OCI-LY3 (cell line): Measurements from ENCODE around the gene KLHL2.

Source experiments
- EZH2phosphoT487 ChIP-seq: fragments of 200-600 bp; shearing (Covaris generic); IDR thresholded peaks from 2 replicates; pipeline ENCODE4 v1.6.1; 2018; ENCODE audit warnings: antibody characterized with exemption, mixed run types, low read depth
- TF ChIP-seq, protein P1 (sequence below): fragments of 200-600, 300-600 bp; sonication (generic); IDR thresholded peaks from 2 replicates; pipeline ENCODE4 v1.5.1; 2014; ENCODE audit warnings: antibody characterized with exemption, low read length, low read depth

DNA sequence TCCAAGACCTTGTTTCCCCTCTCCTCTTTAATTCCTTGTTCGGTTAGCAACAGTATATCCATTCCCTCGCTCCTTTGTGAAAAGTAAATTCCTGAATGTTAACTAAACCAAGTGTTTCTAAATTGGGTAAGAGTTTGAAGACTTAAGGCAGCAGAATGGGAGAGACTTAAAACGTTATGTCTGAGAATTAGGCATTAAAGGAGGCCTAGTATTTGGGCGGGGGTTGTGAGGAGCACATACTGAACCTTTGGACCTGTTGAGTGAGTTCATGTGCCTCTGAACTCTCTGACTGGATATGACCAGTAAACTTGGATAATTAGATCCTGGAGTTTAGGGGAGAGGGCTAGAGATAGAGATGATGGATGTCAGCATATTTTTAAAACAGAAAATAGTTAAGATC lies 121.3 kb downstream of the KLHL2 start:
- TF ChIP-seq, protein P1, sequence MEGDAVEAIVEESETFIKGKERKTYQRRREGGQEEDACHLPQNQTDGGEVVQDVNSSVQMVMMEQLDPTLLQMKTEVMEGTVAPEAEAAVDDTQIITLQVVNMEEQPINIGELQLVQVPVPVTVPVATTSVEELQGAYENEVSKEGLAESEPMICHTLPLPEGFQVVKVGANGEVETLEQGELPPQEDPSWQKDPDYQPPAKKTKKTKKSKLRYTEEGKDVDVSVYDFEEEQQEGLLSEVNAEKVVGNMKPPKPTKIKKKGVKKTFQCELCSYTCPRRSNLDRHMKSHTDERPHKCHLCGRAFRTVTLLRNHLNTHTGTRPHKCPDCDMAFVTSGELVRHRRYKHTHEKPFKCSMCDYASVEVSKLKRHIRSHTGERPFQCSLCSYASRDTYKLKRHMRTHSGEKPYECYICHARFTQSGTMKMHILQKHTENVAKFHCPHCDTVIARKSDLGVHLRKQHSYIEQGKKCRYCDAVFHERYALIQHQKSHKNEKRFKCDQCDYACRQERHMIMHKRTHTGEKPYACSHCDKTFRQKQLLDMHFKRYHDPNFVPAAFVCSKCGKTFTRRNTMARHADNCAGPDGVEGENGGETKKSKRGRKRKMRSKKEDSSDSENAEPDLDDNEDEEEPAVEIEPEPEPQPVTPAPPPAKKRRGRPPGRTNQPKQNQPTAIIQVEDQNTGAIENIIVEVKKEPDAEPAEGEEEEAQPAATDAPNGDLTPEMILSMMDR, result no peak
- TF ChIP-seq EZH2phosphoT487, result no peak
